Neutrophil (primary cell): ENCODE results near the gene ZNF80.

Experiments used
- H3K27ac ChIP-seq: fragments of 200-600 bp; sonication (generic); 2 replicates; pipeline ENCODE4 v1.5.1; 2016; ENCODE audit warnings: mild to moderate bottlenecking, moderate library complexity
- H3K27me3 ChIP-seq: fragments of 200-600 bp; sonication (generic); 2 replicates; pipeline ENCODE4 v1.6.0; 2016; ENCODE audit warnings: mild to moderate bottlenecking
- H3K36me3 ChIP-seq: fragments of 200-600 bp; sonication (generic); 2 replicates; pipeline ENCODE4 v1.5.1; 2017
- H3K4me1 ChIP-seq, 2 experiments: fragments of 200-600 bp in 1 of 2; sonication (generic) in 1 of 2; 1 replicate in 1 of 2; 2 replicates in 1 of 2; pipeline versions ENCODE4 v1.5.1 to v1.6.1; 2013 to 2016; ENCODE audit warnings: low read depth in 1 of 2, low read length in 1 of 2, mild to moderate bottlenecking in 1 of 2, moderate library complexity in 1 of 2; ENCODE audit not compliant: control insufficient read depth in 1 of 2, insufficient read depth in 1 of 2
- H3K4me3 ChIP-seq, 2 experiments: fragments of 200-600 bp in 1 of 2; sonication (generic) in 1 of 2; 1 replicate in 1 of 2; 2 replicates in 1 of 2; pipeline ENCODE4 v1.5.1; 2013 to 2016; ENCODE audit warnings: low read depth in 1 of 2, low read length in 1 of 2, mild to moderate bottlenecking in 1 of 2, moderate library complexity in 1 of 2
- H3K9me3 ChIP-seq: fragments of 200-600 bp; sonication (generic); 2 replicates; pipeline ENCODE4 v1.5.1; 2016
- CTCF ChIP-seq: fragments of 200-600 bp; sonication (generic); IDR thresholded peaks from 2 replicates; pipeline ENCODE4 v1.5.1; 2016; ENCODE audit warnings: antibody characterized with exemption

ZNF80 gene

DNA sequence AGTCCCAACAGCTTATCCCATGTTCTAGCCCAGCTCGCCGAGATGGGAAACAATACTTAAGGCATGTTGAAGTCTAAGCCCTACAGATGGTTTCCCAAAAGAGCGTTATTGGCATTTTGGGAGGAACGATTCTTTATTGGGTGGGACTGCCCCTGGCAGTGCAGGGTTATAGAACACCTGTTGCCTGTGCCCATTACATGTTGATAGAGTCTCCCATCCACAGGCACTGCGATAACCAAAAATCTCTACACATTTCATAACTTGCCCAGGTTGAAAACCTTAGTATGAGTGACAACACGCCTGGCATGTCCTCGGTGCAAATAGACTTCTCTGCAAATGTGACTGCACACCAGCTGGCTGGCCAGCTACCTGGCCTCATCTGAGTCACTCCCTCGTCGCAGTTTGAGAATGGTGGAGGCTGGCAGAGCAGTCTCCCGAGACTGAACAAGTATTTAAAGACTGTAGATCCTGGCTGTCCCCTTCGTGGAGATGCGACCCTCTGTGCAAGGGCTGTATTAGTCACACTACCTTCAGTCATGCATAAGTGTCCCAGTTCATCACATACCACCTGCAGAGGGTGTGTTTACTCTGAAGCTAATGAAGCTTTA lies 18.7 kb downstream of the ZNF80 start:
- Histone ChIP-seq H3K4me3 (no peak overlapping the region), H3K27me3 (peaks cover 23% of the 10 kb centered on the region), H3K27ac (no peak overlapping the region), H3K36me3 (no peaks in the 10 kb centered on the region), H3K4me1 (peaks cover 0 to 5% of the 10 kb centered on the region in 2 experiments), H3K9me3 (no peaks in the 10 kb centered on the region)
- no peak for TF ChIP-seq CTCF

DNA sequence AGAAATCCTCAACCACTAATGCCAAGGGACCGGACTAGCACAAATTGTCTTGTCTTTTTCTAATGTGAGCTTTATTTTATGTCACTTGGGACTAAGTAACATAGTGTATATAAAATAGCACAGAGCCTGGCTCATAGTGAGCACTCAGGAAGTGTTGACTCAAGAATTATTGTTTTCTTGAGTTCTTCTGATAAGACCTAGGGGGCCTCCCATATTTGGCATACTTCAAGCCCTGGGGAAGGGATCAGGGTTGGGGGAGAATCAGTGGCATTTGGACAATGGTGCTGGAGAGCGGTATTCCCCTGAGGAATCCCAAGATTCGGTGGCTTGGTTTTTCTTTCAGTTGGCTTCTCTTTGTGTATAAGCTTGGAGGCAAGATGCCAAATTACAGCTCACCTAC lies 19.4 kb downstream of the ZNF80 start:
- peaks cover 26% of the 10 kb centered on the region for H3K27me3 ChIP-seq
- peaks cover 0 to 5% of the 10 kb centered on the region in 2 experiments for H3K4me1 ChIP-seq
- no peak for TF ChIP-seq CTCF
- H3K9me3 ChIP-seq: no peaks in the 10 kb centered on the region
- H3K4me3 ChIP-seq: no peak overlapping the region
- H3K36me3 ChIP-seq: no peaks in the 10 kb centered on the region
- no peak overlapping the region for H3K27ac ChIP-seq

- no peaks in the 10 kb centered on the region for H3K36me3 ChIP-seq
- H3K4me3 ChIP-seq: no peak overlapping the region
- peaks cover 0 to 5% of the 10 kb centered on the region in 2 experiments for H3K4me1 ChIP-seq
- H3K27ac ChIP-seq: no peak overlapping the region
- H3K27me3 ChIP-seq: peaks cover 26% of the 10 kb centered on the region
- no peaks in the 10 kb centered on the region for H3K9me3 ChIP-seq
- TF ChIP-seq CTCF: no peak
These were observed 20.1 kb downstream of the ZNF80 start for GRCh38 chr3:114217266-114217665.

DNA sequence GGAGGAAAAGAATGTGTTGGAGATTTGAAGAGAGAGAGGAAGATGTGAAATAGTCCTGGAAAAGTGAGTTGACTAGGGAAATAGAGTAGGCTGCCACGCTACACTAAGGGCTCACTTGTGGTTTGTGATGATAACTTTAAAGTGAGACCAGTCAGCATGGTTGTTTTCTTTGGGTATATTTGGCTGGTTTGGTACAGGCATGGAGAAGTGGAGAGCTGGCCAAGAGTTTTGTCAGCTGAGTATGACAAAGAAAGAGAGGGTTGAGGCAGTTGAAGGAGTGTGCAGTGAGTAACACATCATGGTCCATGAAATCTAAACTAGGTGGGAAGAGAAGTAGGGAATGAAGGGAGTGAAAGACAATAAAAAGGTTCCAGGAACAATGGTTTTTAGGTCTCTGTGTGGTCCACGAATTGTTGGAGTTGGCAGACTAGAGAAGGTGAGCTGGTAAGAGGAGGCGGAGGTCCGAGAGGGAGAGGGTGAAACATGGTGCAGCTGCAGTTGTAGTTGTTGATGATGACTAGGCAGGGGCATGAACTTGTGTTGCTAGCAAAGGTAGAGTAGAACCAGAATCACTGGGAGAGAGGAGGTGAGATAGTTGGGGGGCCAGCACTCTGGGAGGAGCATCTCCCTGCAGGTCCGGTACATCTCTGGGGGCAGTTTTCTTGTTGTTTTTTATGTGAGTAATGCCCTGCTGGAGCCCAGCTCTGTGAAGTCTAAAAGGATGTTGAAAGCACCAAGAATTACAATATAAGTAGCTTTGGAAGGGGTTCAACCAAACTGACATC lies 21.0 kb downstream of the ZNF80 start:
- no peaks in the 10 kb centered on the region for H3K36me3 ChIP-seq
- peaks cover 0 to 5% of the 10 kb centered on the region in 2 experiments for H3K4me1 ChIP-seq
- H3K27ac ChIP-seq: no peak overlapping the region
- peaks cover 26% of the 10 kb centered on the region for H3K27me3 ChIP-seq
- H3K4me3 ChIP-seq: no peak overlapping the region
- no peak for TF ChIP-seq CTCF
- H3K9me3 ChIP-seq: no peaks in the 10 kb centered on the region

DNA sequence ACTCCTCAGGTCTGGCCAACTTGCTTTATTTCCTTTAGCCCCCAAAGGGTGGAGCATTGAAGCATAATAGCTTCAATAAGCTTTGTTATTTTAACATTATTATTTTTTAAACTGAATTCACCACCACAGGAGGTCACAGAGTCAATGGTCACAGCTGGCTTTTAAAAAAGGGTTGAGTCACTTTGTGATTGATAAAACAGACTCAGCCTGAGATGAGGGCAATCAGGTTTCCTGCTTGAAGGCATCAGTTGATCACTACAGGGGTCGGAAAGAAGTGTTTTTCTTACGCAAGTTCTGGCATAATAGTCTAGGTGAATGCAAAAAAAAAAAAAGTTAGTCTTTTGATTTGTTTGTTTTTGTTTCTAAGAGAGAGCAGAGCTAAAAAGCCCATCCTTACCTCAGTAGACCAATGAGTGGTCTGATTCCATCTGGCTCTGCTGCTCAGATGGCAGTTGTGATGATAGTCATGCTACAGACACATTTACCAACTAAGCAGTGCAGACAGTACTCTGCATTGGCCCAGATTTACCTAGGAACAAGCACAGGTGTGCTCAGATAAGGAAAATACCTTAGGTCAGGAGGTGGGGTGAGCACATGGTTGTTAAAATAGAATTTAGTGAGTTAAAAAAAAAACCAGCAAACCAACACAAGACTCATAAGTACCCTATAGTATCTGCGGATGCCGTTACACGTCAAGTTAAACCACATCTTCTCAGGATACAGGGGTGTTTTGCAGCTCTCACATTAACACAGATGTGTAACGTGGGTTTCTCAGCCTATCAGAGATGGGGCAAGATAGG lies 22.6 kb downstream of the ZNF80 start:
- Histone ChIP-seq H3K36me3 (no peaks in the 10 kb centered on the region), H3K27me3 (peaks cover 26% of the 10 kb centered on the region), H3K4me3 (no peak overlapping the region), H3K4me1 (peaks cover 0 to 5% of the 10 kb centered on the region in 2 experiments), H3K27ac (no peak overlapping the region), H3K9me3 (no peaks in the 10 kb centered on the region)
- no peak for TF ChIP-seq CTCF
